ENCODE measurements around the gene MTHFSD. TPM values are rescaled to one million over a fixed set of nuclear protein-coding genes. Genes with fewer than 3 reads are reported as not detected.

The MTHFSD gene
- total and polyA plus RNA-seq, 2 of the 8 experiments (the other 6 are each of a cell fraction or from before 2014, with no cell fraction given), result 7.1 to 9.8 TPM

Other genes starting within 250 kb of the MTHFSD start
- gene FOXF1, start 44.7 kb downstream of the MTHFSD start, total RNA-seq (2021; fragmentation: NEBNext Ultra II Directional; extraction: Animal tissue kit (Norgen Biotek cat#: 25700)), result not detected in 2 replicates
- 0.02 TPM in 1 of 2 replicates, not detected in the other for gene FOXF1, start 44.7 kb downstream of the MTHFSD start, polyA plus RNA-seq (2011; rRNA removed)
- 0.09 and 0.11 TPM in 2 replicates for gene FOXC2, start 11.6 kb upstream of the MTHFSD start, total RNA-seq (2021; fragmentation: NEBNext Ultra II Directional; extraction: Animal tissue kit (Norgen Biotek cat#: 25700))
- not detected in 2 replicates for gene FOXC2, start 11.6 kb upstream of the MTHFSD start, polyA plus RNA-seq (2011; rRNA removed)
- gene FOXL1, start 23.3 kb upstream of the MTHFSD start, total RNA-seq (2021; fragmentation: NEBNext Ultra II Directional; extraction: Animal tissue kit (Norgen Biotek cat#: 25700)), result 0.29 TPM in 1 of 2 replicates, not detected in the other
- 0.03 and 0.09 TPM in 2 replicates for gene FOXL1, start 23.3 kb upstream of the MTHFSD start, polyA plus RNA-seq (2011; rRNA removed)

Data from H1 (cell line).